GM19395 (cell line): ENCODE results near the gene TSHZ1.
"Not testable (repeated sequence)": the region's sequence is repeated elsewhere in the genome, so short reads cannot be mapped to it uniquely, and the experiment has no call there.

ENCODE experiments used
- ATAC-seq: cut with Tn5 transposase; IDR thresholded peaks from one replicate; pipeline ENCODE4 v1.9.1; 2021; ENCODE audit warnings: mild to moderate bottlenecking, moderate library complexity; ENCODE audit not compliant: unreplicated experiment

The TSHZ1 gene

DNA sequence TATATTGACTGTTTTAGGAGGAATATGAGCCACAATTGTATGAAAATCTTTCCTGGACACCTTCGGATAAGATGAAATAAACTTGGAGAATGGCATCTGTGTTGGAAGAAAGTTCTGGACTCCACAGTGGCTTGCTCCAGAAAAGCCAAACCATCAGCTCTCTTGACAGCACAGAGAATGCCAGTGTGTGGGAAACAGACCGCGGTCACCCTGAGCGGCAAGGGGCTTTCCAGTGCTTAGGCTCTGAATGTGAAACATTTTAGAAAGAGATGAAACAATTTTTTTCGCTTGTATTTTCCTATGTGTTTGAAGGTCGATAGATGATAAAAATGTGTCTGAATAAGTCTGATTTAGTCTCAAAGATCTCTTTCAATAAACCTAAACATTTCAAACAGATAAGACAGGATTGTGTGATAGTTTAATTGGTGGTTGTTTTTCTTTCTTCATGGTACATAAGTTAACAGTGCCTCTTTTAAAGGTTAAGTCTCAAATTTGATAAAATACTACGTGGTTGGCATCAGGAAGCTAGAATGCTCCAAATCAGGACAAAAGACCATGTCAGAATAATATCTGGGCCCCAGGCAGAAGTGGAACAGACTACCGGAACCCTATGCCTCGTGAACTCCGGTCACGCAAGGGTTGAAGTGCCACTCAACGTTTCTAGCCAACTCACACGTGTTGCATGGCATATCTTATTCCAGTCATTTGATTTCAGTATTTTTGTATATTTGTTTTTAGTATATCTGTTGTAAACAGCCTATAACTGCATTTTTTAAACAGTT lies 30.6 kb upstream of the TSHZ1 start:
- ATAC-seq, result no peak

DNA sequence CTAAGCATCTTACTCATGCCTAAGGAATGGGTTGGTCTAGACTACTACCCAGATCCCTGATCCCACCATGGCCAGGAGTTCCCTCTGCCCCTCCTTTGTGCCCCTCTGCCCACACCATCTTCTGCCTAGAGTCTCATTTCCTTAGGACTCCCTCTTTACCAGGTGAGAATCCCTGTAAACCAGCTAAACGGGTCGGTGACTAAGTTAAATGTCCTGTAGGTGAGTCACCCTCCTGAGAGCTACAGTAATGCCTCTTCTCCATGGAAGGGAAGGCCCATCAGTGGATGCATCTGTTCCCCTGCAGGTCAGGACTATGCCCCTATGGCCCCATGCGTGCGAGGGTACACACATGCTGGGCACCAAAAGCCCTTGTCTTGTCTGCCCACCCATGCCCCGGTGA lies 27.1 kb upstream of the TSHZ1 start:
- ATAC-seq, result no peak

DNA sequence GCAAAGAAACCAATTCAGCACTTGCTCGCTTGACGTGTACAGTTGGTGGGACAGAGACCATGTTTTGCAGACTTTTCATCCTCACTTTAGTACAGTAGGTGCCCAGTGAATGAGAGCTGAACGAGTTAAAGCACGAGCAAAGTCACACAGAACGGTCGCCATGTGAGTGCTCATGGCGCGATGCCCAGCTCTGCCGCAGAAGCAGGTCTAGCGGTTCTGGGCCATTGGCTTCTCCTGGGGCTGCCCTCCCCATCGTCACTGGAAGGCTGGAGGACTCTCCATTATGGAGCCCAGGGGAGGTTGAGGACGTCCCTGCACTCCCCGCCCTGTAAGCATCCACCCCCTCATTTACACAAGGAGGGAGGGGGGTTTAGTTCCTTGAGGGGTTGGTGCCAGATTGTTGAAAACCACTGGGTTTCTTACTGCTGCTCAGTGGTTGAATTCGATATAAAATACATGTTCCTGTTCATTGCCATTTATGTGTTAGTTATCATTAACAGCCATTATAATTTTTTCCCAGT lies 26.6 kb upstream of the TSHZ1 start:
- no peak for ATAC-seq

GRCh38 chr18:75185460-75185859 lies 25.1 kb upstream of the TSHZ1 start:
- ATAC-seq, result no peak

GRCh38 chr18:75187702-75188101 lies 22.9 kb upstream of the TSHZ1 start:
- ATAC-seq, result not testable (repeated sequence)

- ATAC-seq, result no peak
Measured at GRCh38 chr18:75189696-75190095, 20.9 kb upstream of the TSHZ1 start.

DNA sequence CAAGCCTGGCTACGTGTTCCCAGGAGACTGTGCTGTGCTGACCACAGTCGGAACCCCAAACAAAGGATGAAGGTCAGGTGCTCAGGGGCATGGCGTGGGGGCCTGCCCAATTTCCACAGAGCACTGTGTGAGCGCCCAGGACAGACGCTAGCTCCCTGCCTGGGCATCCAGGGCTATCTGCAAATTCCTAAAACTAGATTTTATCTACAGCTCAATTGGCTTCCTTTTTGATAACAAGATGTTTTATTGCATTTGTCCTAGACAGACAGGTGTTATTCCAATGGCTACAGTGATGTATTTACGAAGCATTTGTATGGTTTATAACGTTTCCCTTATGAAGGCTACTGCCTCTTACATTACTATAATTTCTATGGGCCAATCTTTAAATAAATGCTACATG lies 17.7 kb upstream of the TSHZ1 start:
- no peak for ATAC-seq

- ATAC-seq, result no peak
Measured at GRCh38 chr18:75198036-75198435, 12.6 kb upstream of the TSHZ1 start.

DNA sequence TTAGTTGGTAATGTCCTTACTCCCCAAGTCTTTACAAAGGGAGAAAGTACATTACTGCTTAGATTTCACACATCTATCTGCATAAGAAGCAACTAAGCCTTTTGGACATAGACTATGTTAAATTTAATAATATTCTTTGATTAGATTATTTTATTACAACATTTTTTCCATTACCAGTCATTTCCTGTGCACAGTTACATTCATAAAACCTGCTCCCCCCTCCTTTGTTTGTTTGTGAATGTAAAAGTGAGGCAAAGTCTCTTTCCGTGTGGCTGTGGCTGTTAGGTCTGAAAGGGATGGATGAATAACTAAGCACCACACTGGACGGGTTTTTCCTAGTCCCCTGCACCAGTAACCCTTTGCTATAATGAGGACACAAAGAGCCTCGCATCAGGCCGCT lies 11.3 kb upstream of the TSHZ1 start:
- no peak for ATAC-seq

GRCh38 chr18:75200071-75200470 lies 10.5 kb upstream of the TSHZ1 start:
- no peak for ATAC-seq

- ATAC-seq, result no peak
Measured at GRCh38 chr18:75200605-75201280, 9.9 kb upstream of the TSHZ1 start.

- ATAC-seq, result no peak
Measured at GRCh38 chr18:75201282-75202270, 9.0 kb upstream of the TSHZ1 start.

DNA sequence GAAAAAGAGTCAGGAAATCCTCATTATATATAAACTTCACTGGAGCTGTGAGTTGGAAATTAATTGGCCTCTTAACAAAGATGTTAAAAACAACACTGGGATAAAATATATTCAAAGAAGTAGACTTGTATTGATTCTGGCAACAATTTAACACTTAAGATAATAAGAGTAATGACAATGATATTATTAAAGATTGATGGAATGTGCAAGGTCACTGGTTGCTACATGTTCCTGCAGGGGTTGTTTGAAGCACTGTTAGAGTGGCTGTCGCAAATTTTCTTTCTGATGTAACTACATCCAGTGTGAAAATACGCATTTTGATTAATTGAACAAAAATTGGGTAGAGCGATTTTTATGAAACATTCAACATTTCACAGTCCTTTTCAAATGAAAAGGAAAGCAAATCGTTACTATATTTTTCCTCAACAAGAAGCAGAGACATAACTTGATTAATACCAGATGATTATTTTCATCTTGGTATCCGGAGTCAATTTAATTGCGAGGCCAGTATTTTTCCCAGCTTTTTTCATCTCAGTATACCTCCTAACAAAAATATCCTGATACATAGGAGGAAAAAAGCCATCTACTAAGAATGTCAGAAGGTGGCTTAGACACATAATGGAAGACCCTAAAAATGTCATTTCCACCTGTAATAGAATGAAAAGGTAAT lies 7.8 kb upstream of the TSHZ1 start:
- no peak for ATAC-seq

DNA sequence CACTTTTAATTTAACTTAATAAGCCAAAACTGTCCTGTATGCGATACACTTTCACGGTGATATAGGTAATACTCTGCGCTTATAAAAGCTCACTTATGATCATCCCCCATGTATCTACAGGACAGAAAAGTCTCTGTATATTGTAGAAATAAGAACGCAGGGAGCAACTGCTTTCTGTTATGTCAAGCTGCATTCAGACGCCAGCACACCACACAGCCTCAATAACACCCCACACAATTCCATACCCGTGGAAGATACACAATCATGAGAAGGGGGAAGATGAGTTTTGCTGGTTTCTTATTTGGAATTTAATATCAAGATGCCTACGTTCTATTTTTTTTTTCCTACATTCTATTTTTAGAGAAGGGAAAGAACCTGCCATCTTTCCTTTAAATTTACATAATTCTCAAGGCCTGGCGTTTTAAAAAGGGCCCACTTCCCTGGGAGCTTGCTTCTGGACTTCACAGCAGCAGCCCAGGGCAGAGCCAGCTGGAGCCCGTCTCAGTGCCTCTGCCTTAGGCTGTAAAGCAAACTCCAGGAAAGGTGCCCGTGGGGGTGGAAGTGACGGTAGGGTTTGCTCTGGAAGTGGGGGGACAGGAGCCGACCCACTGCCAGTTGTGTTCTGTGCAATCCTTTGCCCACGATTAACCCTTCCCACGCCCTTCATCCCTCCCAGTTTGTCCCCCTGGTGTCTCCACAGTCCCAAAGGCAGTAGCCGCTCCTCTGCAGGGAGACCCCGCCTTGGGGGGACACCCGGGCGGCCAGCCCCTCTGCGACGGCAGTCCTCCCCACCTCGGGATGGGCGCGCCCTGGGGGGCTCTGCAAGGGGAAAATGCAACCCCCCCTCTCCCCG lies 7.0 kb upstream of the TSHZ1 start:
- ATAC-seq, result no peak

DNA sequence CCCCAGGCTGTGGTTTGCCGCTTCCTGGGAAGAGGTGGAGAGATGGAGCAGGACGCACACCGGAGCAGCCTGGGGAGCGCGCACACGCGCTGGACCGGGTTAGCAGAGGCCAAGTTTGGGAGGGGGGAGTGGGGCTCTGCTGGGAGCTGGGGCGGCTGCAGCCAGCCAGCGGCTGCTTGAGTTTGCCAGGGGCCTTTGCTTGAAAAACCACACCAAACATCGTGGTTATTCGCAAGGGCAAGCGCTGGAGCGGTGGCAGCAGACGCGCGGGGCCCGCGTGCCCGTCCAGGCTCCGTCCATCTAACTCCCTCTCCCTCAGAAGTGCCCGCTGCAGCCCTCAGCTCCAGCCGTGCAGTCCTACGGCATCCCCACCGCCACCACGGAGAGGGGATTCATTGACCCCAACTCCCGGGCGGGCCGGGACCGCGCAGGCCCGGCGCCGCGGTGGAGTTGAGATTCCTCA lies 6.3 kb upstream of the TSHZ1 start:
- no peak for ATAC-seq

DNA sequence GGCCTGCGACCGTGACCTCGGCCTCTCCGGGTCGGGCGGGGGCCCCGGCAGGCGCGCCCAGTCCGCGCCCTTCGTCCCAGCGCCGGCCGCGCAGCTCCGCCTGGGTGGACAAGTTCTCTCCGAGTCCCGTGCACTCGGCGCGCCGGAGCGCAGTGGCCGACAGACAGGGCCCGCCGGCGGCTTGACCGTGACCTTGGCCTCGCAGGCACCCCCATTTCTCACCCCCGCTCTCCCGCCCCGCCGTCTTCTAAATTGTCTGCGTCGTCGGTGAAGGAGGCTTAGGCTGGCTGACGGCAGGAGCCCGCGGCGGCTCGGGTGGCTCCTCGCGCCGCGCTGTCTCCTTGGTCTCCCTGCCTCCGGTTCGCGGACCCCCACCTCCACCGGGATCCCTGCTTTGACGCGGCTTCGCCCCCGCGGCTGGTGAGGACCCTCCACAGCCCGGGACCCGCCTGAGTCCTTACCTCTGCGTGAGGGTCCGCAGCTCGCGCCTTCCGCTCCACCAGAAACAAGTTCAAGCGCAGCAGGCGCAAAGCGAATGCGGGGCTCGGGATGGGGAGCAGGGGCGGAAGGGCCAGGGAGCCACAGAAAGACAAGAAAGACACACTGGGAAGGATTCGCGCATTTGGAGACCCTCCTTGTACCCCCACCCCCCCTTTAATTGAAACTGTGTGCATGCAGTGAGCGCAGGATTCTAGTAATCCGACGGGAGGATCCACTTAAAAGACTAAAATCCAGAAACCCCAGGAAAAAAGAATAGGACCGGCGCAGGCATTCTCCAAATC lies 5.7 kb upstream of the TSHZ1 start:
- ATAC-seq, result no peak

- ATAC-seq, result no peak
Measured at GRCh38 chr18:75205514-75206132, 5.0 kb upstream of the TSHZ1 start.
